Hematopoietic multipotent progenitor cell treated with erythropoietin and hydrocortisone succinate and interleukin-3 and kit ligand, for 15 days (in vitro differentiated cells): ENCODE results near the gene AXL.
"Not testable (repeated sequence)": the region's sequence is repeated elsewhere in the genome, so short reads cannot be mapped to it uniquely, and the experiment has no call there.

Experiments used
- DNase-seq: peaks from one replicate; pipeline ENCODE4 v3.0.0-alpha.2; 2015; ENCODE audit warnings: low spot score

AXL gene

DNA sequence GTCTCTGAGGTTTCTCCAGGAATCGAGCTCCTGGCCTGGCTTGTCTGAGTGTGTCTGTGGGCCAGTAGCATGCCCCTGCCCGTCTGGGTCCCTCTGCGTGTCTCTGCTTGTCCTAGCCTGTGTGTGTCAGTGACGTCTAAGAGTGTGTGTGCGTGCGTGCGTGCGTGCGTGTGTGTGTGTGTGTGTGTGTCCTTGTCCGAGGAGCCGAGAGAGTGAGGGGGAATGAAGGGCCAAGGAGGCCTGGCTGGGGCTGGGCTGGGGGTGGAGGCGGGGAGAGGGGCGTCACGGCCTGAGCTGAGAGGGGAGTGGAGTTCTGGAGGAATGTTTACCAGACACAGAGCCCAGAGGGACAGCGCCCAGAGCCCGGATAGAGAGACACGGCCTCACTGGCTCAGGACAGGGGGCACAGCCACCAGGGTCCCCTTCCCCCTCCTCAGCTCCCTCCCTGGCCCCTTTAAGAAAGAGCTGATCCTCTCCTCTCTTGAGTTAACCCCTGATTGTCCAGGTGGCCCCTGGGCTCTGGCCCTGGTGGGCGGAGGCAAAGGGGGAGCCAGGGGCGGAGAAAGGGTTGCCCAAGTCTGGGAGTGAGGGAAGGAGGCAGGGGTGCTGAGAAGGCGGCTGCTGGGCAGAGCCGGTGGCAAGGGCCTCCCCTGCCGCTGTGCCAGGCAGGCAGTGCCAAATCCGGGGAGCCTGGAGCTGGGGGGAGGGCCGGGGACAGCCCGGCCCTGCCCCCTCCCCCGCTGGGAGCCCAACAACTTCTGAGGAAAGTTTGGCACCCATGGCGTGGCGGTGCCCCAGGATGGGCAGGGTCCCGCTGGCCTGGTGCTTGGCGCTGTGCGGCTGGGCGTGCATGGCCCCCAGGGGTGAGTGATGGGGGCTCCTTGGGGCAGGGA lies at the start of gene AXL:
Gene AXL (plus strand): TSS at position 609 of the 893 bp plus-strand sequence. CDS start 170 bp downstream, at position 779.
- DNase-seq = no peak

DNA sequence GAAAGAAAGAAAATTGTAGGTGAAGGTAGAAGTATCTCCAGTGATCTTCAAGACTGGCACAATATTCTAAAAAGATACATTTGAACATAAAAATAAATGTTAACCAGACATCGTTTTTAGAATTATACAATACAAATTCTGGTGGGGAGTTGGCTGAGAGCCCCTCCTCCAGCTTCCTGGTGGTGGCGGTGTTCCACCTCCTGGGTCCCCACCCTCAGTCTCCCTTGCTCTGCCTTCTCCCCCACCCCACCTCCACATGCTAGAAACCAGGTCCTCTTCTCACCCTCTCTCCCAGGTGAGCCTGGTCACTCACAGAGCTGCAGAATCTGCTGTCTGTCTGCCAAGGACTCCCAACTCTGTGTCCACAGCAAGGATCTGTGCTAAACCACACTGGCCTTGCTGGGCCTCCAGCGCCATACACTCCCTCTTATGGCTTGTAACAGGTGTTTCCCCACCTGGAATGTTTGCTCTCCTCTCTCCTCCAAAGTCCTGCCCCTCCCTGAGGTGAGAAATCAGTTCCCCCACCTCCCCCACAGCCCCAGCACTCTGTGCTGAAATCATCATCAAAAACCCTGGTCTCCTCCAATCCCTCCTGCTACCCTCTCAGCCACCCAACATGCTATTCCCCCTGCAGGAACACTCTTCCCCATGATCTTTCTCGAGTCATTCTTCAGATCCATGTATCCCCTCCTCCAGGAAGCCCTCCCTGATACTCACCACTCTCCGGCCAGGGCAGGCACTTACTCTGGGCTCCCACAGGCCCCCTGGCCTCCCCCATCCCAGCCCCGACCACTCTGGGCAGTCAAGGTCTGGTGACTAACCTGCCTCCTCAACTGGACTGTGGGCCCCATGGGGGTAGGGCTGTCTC lies 46.5 kb upstream of the AXL start:
- no peak for DNase-seq

DNA sequence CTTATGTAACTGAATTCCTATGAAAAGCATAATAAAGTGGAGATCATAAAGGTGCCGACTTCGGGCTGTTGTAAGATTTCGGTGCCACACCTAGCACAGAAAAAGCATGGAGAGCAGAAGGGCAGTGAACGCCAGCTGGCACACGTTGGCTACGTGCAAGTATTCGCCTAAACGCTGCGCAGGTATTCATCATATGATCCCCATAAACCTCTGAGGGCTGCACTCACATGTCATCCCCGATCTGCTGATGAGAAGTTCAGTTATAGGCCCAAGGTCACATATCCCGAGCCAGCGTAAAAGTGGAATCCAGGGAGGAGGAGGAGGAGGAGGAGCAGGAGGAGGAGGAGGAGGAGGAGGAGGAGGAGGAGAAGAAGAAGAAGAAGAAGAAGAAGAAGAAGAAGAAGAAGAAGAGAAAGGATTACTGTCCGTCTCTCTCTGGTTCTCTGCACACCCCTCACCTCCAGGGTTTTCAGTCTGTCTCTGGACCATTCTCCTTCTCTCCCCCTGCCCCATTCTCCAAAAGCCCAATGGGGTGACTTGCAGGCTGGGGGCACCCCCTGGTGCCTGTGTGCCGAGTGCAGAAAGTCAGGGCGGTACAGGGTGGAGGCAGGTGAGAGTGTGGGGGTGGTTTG lies 44.6 kb upstream of the AXL start:
- no peak for DNase-seq

DNA sequence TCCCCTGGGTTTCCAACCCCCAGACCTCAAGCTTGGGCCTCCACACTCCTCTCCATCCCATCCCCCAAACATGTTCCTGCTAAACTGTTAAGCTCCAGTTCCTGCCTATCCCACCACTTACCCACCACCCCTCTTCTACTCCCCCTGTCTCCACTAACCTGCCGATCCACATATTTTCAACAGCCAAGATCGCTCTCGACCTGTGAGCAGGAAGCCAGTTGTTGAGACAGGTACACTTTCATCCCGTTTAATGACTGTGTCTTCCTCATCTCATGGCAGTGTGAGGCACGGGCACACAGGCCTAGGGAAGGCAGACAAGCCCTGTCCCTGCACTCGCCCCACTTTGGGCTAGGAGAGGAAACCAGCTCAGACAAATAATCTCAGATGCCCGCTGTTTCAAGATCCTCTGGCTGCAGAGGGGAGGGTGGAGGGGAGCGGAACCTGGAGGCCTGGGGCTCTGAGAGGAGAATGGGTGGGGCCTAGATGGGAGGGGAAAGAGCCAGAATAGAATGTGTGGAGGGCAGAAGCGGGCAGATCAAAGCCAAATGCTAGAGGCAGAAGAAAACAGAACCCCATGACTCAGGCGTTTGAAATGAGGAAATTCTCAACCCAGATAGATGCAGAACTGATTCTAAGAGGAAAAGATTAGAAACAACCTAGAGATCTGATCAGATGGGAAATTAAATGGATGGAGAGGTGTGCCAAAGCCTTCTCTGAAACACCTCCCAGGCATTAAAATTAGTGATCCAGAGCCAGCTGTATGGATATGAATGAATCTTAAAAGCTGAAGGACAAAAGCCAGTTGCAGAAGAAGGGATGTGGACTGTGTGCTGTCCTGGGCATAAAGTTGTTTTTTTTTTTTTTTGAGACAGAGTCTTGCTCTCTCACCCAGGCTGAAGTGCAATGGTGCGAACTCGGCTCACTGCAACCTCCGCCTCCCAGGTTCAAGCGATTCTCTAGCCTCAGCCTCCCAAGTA lies 42.9 kb upstream of the AXL start:
- DNase-seq = no peak

DNA sequence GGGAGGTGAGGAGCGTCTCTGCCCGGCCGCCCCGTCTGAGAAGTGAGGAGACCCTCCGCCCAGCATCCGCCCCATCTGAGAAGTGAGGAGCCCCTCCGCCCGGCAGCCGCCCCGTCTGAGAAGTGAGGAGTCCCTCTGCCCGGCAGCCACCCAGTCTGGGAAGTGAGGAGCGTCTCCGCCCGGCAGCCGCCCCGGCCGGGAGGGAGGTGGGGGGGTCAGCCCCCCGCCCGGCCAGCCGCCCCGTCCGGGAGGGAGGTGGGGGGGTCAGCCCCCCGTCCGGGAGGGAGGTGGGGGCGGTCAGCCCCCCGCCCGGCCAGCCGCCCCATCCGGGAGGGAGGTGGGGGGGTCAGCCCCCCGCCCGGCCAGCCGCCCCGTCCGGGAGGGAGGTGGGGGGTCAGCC lies 38.9 kb upstream of the AXL start:
- DNase-seq = not testable (repeated sequence)

DNA sequence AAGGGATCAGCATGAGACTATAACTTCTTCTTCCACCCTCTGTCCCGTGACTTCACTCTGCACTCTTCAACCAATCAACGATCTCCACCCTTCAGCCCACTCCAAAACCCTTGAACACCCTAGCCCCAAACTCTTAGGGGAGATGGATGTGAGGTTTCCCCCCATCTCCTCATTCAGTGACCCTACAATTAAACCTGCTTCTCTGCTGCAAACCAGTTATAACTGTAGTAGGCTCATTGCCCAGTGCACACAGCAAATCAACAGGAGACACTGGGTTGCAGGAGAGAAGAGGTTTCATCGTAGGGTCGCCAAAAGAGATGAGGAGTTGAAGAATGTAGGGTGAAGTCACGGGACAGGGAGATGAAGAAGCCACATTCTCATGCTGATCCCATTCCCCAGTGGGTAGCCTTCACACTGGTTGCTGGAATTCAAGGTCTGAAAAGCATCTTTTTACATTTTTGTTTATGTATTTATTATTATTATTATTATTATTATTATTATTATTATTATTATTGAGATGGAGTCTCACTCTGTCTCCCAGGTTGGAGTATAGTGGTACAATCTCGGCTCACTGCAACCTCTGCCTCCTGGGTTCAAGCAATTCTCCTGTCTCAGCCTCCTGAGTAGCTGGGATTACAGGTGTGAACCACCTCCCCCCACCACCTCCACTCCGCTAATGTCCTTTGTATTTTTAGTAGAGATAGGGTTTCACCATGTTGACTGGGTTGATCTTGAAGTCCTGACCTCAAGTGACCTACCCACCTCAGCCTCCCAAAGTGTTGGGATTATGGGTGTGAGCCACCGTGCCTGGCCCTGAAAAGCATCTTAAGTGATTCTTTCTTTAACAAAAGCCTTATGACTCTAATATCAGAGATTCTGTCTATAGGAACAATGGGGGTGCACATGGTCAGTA lies 31.8 kb upstream of the AXL start:
- DNase-seq = no peak

DNA sequence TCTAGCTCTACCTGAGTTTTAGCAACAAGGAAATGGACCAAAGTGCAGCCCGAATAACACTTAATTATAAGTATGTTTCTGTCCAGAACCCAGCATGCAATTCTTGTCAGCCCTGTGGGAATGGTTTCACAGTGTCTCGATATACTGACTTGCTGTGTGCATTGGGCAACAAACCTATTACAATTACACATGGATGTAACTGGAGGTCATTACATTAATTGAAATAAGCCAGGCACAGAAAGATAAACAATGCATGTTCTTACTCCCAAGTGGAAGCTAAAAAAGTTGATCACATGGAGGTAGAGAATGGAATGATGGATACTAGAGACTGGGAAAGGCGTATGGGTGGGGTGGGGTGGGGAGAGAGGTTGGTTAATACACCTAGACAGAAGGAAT lies 31.1 kb upstream of the AXL start:
- DNase-seq = no peak

DNA sequence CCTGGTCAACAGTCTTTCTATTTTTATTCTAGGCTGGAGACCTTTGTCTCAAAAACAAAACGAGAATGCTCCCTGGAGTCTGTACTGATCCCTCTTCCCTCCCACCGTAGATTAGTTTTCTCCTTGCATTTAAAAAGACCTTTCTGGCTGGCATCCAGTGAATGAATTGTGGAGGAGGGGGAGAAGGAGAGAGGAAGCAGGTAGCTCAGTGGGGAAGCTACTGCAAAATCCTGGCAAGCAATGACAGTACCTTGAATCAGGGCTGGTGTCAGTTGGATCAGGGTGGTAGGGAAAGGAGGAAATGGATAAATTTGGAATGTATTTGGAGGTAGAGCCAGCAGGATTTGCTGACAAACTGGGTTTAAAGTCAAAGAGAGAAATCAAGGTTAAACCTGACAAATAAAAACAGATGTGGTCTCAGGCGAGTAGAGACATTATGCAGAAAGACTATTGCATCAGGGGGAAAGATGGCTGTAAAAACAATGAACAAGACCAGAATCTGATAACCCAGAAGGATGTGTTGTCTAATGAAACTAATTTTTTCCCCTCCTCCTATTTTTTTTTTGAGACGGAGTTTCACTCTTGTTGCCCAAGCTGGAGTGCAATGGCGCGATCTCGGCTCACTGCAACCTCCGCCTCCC lies 29.5 kb upstream of the AXL start:
- no peak for DNase-seq

DNA sequence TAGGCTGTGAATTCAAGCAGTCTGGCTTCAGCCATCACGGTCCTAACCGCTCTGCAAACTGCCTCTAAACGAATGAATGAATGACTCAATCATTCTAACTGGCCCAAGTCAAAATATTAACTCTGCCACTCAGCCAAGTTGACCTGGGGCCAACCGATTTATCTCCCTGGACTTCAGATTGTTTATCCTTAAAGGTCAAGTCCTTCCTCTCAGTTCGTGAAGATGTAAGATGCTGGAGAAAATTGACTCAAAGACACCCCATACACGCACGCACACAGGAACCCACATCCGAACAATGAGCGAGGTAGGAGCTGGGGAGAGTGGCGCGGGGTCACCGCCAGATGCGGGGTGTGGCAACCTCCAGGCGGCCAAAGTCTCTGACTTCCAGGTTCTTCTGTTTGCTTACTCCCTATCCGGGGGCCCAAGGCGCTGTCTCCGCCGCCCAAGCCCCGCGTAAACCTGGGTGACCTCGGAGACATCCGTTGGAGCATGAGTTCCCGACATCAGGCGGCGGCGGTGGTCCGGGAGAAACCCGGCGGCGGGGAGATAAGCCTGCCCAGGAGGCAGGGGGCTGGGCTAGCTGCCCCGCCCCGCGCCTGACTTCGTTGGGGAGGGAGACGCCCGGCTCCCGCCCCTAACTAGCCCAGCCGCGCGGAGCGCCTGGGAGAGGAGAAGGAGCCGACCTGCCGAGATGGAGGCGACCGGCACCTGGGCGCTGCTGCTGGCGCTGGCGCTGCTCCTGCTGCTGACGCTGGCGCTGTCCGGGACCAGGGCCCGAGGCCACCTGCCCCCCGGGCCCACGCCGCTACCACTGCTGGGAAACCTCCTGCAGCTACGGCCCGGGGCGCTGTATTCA lies 26.2 kb upstream of the AXL start, which contains the start of gene CYP2S1:
Gene CYP2S1 (plus strand): TSS at position 646 of the 856 bp plus-strand sequence. CDS start 46 bp downstream, at position 692.
- peak; percentile 31 for DNase-seq

DNA sequence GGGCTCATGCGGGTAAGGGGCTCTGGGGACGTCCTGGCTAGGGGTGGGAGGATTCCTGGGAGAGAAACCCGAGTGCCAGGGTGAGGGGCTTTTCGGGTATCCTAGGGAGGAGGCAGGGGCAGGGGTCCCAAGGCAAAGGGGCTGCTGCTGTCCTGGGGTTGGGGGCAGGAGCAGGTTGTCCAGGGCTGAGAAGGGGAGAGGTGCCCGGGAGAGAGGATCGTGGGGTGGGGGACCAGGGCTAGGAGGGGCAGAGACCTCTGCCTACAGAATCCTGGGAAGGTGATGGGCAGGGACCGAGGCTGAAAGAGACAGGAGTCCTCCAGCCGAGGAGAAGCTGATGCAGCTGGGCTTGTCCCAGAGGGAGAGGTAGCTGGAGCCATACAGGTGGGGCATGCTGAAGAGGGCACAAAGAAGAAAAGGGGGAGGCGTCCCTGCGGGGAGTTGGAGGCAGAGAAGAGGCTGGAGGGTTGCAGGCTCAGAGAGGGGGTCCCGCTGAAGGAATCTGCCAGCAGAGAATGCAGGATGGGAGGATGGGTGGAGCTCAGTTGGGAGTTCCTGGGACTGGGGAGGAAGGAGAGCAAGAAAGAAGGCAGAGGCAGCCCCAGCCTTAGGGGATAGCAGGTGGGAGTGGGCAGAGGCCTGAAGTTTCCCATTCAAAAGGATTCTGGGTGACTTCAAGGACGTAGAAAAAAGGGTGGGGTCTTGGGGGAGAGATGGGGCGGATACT lies 25.4 kb upstream of the AXL start:
- DNase-seq = no peak

DNA sequence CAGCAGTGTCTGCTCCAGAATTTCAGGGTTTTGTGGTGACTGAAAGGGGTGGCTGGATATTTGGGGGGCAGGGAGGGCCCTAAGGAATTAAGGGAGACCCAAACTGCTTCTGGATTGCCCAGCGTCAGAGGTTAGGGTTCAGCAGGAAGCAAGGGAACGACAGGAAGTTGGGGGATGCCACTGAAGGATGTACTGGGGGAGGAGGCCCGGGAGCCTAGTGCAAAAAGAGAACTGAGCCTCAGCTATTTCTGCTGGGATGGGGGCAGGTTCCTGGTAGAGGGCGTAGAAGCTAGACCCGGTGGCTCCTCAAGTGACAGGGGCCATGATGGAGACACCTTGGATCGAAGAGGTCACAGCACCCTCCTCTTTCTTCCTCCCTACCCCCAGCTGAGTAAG lies 24.9 kb upstream of the AXL start:
- no peak for DNase-seq

DNA sequence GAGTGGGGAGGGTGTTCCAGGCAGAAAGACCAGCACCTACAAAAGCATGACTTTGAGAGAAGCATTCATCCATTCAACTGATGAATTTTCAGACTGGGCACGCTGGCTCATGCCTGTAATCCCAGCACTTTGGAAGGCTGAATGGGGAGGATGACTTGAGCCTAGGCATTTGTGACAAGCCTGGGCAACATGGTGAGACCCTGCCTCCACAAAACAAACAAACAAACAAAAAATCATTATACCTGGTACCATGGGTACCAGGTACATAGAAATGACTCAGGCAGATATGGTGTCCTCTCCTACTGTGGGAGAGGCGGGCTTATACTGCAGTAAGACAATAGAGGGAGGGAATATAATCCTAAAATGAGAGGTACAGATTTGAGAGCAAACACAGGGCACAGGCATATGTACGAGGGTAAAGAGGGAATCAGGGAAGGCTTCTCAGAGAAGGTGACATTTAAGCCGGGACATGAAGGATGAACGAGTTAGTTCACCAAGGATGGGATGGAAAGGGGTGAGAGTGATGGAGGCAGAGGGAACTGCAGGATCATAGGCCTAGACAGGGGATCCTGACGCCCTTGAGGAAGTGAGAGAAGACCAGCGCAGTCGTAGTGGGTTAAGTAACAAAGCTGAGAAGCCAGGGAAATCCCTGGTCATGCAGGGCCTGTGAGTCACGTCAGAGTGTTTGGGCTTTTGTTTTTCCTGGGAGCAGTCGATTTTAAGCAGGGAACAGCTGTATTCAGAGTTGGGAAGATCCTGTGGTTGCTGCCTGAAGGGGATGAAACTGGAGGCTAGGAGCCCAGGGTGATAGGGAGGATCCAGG lies 23.1 kb upstream of the AXL start:
- DNase-seq = no peak

DNA sequence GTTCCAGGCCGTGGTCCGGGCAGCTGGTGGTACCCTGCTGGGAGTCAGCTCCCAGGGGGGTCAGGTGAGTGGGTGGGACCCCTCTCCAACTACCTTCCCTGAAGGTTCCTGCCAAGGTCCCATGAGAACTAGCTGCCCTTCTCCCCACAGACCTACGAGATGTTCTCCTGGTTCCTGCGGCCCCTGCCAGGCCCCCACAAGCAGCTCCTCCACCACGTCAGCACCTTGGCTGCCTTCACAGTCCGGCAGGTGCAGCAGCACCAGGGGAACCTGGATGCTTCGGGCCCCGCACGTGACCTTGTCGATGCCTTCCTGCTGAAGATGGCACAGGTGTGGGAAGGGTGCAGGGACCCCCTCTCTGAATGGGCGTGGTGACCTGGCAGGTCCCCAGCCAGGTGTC lies 20.5 kb upstream of the AXL start:
- DNase-seq = no peak

DNA sequence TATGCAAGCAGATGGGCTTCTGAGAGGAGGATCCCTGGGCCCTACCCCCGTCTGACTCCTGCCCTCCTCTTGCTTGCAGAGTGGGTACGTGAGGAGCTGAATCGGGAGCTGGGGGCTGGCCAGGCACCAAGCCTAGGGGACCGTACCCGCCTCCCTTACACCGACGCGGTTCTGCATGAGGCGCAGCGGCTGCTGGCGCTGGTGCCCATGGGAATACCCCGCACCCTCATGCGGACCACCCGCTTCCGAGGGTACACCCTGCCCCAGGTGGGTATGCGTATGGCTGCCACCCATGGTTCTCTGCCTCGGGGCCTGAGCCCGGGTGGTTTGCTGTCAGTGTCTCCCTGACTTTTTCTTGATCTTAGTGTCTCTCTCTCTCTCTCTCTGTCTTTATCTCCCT lies 15.7 kb upstream of the AXL start:
- DNase-seq = no peak

DNA sequence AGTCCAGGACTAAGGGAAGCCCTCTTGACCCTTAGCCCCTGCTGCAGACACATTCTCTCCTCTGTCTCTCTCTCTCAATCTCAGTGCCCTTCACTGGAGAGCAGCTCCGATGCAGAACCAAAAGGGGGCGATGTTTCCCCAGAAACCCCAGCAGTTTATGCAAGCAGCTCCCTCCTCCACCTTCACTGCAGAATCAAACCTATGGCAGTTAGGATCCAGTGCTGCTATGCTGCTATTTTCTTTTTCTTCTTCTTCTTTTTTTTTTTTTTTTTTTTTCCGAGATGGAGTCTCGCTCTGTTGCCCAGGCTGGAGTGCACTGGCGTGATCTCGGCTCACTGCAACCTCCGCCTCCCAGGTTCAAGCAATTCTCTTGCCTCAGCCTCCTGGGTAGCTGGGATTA lies 14.7 kb upstream of the AXL start:
- DNase-seq = peak; percentile 78

DNA sequence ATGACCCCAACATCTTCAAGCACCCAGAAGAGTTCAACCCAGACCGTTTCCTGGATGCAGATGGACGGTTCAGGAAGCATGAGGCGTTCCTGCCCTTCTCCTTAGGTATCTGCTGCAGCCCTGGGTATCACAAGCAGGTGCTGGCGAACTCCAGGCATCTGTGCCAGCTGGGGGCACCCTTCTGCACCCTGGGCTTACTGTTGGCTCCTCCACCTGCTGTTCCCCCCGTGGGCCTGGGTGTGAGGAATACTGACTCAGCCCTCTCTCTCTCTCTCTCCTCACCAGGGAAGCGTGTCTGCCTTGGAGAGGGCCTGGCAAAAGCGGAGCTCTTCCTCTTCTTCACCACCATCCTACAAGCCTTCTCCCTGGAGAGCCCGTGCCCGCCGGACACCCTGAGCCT lies 13.0 kb upstream of the AXL start:
- no peak for DNase-seq

DNA sequence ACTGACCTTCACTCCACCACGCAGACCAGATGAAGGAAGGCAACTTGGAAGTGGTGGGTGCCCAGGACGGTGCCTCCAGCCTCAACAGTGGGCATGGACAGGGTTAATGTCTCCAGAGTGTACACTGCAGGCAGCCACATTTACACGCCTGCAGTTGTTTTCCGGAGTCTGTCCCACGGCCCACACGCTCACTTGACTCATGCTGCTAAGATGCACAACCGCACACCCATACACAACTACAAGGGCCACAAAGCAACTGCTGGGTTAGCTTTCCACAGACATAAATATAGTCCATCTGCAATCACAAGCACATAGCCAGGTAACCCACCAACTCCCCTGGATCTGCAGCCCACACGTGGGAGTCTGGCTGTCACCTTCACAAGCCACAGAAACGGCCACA lies 12.6 kb upstream of the AXL start:
- no peak for DNase-seq
